GM13976 (cell line): ENCODE measurements around the gene ARPC4.

ENCODE experiments used
- DNase-seq: peaks from one replicate; pipeline ENCODE4 v3.0.0; 2012; ENCODE audit warnings: low spot score
- CTCF ChIP-seq: IDR thresholded peaks from 2 replicates; pipeline ENCODE4 v1.5.1; 2012; ENCODE audit warnings: borderline replicate concordance, mild to moderate bottlenecking; ENCODE audit not compliant: insufficient read depth; ENCODE audit errors: extremely low read depth, missing control alignments, control extremely low read depth
- in situ Hi-C: fragments of 300-500 bp; cut with MboI; formaldehyde crosslinking; loops from one replicate; pipeline ENCODE4 v1.12.0; 2022; ENCODE audit warnings: low sequenced_read_pairs, mixed read lengths, inconsistent platforms; ENCODE audit not compliant: unreplicated experiment

The ARPC4 gene

DNA sequence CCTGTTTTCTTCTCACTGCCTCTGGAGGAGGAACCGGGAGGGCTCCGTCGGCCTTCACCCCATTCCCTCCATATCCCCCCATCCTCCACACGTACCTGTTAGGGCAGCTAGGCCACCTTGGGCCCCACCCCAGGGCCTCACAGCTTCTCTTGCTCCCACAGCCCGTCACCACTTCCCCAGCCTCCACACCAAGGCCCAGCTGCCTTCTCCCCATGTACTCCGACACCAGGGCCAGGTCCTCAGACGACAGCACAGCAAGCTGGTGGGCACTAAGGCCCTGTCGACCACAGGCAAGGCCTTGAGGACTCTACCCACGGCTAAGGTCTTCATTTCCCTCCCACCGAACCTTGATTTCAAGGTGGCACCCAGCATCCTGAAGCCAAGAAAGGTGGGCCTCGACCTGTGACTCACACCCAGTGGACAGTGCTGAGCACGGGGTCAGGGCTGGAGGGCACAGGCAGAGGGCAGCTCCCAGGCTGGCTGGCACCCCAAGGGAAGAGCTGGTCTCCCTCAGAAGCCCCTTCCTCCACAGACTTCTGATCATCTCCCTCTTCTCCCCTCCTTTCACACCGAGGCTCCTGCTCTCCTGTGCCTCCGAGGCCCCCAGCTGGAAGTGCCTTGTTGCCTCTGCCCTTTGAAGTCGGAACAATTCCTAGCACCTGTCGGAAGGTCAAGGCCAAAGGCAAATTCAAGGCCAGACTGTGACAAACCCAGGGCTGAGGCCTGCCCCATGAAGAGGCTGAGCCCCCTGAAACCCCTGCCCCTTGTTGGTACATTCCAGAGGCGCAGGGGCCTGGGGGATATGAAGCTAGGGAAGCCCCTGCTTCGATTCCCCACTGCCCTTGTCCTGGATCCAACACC lies 41.9 kb downstream of the ARPC4 start:
- no peak for DNase-seq
- TF ChIP-seq CTCF = no peak
- in situ Hi-C loops = no loop called here

GRCh38 chr3:9837701-9838582 lies 45.1 kb downstream of the ARPC4 start:
- DNase-seq = no peak
- in situ Hi-C loops = no loop called here
- no peak for TF ChIP-seq CTCF

GRCh38 chr3:9838856-9839255 lies 46.0 kb downstream of the ARPC4 start:
- no peak for TF ChIP-seq CTCF
- no peak for DNase-seq
- in situ Hi-C loops = no loop called here

DNA sequence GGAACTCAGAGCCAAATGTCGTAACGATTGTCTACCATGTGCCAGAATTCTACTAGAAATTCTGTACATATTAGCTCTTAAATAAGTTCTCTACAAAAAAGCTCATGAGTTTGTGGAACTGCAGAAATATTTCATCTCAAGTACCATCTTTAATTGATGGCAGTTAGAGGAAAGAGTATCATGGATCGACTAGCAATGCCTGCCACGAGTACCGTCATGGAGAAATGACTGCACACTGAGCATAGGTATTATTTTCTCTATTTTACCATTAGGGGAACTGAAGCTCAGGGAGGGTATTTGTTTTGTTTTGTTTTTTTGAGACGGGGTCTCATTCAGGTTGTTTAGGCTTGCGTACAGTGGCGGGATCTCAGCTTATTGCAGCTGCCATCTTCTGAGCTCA lies 48.1 kb downstream of the ARPC4 start:
- DNase-seq = no peak
- in situ Hi-C loops = no loop called here
- no peak for TF ChIP-seq CTCF

GRCh38 chr3:9843715-9844438 lies 51.0 kb downstream of the ARPC4 start, which contains the start of gene RPUSD3:
RPUSD3 (minus strand) TSS chr3:9844008; CDS start chr3:9843990, 18 bp downstream.
- peak; percentile 100 for DNase-seq
- no peak for TF ChIP-seq CTCF
- in situ Hi-C loops = no loop called here

- in situ Hi-C loops = no loop called here
- DNase-seq = no peak
- TF ChIP-seq CTCF = no peak
These were observed 53.3 kb downstream of the ARPC4 start for GRCh38 chr3:9846231-9846630.
